NCI-H1417 treated with DMSO at 0.1 percent for 48 hours (cell line): ENCODE measurements around the gene ADAMTS17.

Experiments used
- DNase-seq: peaks from one replicate; lab custom pipeline; 2025; lab: John Stamatoyannopoulos, UW

ADAMTS17 gene

DNA sequence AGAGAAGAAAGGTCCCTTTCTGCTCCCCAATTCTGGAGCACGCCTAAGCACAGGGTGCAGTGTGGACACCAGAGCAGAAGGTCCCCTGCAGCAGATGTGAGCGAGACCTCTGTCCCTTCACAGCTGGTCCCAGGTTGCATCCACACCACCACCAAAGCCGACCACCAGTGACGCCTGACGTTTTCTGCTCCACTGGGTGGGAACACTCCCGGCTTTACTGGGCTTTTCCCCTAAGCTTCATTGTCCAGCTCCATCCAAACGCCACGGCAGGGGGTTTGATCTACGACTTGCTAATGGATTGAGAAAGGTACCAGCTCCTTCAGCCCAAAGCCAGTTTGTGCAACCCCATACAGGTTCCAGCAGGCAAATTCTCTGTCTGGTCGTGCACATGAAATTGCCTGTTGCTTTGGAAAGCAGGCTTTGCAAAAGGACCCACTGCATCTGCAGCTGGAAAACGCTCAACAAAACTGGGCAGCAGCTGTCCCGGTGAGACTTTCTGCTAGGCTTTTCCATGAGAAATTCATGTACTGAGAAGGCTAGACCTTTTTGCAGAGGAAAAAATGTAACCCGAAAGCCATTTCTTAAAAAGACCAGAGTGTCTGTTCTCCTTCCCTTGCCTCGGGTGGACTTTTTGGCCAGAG is 31.1 kb downstream of the ADAMTS17 start:
- DNase-seq: no peak

DNA sequence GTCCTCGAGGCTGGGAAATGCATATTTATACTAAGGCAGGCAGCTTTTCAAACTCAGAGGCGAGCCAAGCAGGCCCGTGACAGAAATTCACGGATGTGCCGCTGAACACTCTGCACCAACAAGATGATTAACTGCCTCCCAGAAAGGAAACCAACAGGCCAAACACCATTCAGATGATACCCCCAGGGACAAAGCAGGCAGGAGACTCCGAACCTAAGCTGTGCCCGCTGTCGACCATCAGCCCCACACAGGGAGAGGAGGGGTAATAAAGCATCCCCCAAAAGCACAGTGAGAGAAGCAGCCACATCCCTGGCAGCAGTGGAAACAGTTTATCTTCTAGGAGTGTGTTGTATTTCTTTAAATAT is 31.8 kb downstream of the ADAMTS17 start:
- no peak for DNase-seq

DNA sequence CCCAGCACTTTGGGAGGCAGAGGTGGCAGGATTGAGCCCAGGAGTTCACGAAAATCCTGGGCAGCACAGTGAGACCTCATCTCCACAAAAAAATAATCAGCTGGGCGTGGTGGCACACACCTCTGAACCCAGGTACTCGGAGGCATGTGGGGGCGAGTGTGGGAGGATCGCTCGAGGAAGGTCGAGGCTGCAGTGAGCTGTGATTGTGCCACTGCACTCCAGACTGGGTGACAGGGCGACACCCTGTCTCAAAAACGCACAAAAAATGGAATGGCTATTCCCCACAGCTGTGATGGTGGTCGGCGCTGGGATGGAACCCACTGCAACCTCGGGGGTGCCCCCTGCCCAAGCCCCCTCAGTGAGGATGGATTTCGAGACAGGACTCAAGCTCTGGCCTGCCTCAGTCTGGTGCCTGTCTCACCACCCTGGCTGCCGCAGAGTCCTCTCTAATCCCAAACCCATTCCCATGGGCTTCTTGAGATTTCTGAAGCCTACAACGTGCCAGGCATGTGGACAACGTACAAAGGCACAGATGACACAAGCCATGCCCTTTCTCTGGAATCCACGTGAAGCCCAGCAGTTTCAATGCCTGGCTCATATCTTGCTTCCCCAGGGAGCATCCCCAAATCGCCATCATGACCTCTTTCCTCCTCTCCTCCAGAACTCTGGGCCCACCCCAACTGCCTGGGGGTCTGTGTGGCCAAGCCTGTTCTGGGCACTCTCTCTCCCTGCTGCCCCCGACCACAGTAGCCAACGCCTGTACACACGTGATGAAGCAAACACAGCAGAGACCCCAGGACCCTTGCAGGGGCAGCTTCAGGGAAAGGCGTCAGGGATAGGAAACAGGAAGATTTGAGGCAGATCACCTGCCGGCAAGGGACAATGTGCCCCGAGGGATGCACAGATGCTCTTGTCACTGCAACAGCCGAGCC is 32.4 kb downstream of the ADAMTS17 start:
- DNase-seq: no peak

DNA sequence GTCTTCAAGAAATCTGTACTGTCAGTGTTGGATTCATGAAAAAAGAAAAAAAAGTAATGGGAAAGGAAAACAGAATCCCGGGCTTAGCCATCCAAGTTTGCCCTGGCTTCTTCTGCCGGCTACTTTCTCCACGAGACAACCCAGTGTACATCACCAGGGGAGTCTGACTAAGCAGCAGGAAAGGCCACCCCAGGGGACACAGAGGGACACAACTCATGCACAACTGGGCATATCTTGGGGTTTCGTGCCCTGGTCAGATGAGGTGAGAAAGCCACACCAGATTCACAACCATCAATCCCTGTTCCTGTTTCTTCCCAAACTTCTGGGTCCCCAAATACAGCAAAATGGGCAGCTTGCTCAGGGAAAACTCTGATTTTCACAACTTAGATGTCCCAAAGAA is 33.2 kb downstream of the ADAMTS17 start:
- no peak for DNase-seq

DNA sequence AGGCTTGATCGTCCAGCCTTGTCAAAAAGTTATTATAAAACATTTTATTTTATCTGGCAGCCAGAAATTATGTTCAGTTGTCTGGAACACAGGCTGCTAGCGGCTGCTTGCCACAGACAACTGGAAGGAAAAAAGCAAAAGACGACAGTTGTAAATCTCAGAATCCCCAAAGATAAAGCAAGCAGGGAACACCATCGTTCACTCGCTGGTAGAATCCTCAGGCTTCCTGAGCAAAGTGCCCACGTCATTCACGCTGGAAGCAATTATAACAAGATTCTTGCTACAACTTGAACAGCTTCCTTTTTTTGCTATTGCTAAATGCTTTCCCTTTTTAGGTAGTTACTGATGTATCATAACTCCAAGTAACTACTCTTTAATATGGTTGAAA is 33.6 kb downstream of the ADAMTS17 start:
- DNase-seq: no peak

DNA sequence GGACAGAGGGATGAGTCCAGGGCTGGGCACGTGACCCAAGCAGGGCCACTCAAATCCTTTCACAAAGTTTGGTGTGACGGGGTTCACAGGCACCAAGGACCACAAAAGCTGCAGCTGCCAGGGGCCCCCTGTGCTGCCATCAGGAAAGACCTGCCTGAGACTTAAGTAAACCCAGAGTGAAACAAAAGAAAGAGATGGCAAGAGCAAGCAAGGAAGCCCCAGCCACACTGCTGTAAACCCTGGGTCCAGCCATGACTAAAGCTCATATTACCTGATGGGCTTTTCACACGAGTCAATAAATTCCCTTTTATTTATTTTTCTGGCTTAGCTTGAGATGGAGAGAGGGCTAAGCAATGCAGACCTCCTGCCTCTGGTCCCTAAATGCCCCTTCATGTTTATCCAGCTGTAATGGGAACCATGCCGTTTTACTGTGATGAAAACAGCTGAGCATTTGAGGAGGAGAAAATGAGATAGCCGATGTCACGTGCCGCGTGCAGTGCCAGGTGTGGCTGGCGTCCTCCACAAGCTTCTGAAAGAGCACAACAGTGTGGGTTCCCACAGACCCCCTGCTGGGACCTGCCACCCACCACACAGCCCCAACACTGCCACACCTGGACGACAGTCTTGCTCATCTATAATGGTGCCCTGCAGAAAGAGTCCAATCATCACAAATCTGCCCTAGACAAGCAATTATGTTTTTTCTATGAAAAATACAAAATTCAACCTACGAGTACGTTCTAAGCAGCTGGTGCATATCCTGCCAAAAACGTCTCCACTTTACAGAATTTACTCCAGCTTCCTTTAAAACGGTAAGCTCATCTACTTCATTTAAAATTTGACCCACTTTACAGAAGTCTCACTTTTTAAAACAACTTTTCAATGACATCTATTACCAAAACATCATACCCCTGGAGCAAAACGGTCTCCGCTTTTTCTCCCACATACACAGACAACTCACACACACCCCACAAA is 34.2 kb downstream of the ADAMTS17 start:
- peak; percentile 91 for DNase-seq

DNA sequence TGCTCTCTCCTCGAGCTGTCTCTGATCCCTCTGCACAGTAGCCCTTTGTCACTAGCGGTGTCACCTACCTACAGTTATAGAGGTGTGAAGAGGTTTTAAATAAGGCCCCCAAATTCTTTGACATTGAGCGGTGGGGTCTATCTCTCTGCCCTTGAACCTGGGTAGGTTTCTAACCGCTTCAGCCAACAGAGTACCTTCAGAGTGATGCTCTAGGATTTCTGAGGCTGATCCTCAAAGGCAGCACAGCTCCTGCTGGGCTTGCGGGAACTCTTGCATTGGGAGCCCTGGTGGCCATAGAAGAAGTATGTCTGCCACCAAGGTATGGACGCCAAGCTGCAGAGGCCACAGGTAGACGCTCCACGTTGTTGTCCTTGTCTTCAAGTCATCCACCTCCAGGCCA is 35.7 kb downstream of the ADAMTS17 start:
- no peak for DNase-seq

DNA sequence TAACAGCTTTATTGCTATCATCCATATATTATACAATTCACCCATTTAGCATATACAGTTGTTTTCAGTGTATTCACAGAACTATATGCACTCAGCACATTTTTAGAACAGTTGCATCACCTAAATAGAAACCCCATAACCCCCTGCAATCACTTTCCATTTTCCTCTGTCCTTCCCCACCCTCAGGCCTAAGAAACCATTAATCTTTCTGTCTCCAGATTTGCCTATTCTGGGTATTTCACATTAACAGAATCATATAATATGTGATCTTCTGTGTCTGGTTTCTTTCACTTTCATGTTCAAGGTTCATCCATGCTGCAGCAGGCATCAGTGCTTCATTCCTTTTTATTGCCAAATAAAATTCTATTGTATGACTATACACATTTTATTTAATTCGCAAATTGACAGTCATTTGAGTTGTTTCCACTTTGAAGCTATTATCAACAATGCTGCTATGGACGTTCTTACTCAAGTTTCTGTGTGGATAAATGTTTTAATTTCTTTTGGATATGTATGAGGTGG is 39.8 kb downstream of the ADAMTS17 start:
- DNase-seq: no peak

DNA sequence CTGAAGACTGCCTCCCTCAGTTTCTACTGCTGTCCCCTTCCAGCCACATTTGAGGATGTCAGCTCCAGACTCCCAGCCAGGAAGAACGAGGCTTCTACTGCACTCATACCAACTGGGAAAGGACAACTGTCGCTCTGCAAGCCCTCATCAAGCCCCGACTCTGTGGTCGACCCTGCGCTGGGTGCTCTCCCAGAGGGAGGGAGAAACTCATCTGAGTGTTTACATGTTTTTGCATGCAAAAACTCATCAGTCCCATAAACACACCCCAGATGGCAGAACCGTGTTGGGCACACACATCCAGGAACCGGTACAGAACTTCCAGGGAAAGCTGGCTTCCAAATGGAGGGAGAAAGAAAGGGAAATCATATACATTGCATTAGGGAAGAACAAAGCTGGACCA is 43.5 kb downstream of the ADAMTS17 start:
- DNase-seq: no peak

DNA sequence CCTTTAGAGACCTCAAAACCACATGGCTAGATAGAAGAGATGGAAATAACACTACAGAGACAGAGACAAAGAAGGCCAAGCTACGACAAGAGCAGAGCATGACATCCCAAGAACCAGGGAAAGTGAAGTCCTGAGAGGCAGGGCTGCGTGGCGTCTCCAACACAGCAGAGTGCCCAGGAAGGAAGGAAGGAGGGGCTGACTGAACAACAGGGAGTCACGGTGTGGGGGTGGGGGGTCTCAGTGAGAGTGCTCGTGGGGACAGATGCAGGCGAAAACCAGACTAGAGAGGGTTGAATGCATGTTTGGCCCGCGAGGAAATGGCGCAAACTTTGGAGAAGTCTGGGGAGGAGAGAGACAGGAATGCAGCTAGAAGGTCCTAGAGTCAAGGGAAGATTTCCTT is 44.0 kb downstream of the ADAMTS17 start:
- no peak for DNase-seq

DNA sequence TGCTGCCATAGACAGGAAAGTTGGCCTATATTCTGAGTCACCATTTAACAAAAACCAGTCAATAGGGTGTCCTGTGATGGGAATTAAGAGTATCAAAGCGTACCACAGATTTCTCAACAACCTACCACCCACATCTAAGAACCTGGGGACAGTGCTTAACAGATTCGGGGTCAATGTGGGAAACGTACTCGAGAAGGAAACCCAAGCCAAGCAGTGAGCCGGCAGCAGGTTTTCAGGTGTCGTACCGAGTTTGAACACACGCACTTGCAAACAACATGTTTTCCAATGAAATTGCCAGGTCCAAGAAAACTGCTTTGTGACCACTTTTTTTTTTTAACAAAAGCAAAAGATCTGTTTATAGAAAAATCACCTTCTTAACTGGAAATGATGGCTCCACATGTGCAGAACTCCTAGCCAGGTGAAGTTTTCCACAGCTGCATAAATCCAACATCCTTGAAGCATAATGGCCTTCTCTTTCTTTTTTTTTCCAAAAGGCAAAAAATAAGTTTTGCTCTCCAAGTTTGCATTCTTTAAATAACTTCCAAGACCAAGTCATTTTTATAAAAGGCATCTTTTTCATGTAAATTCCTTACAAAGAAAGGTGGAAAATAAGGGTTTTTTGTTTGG is 45.7 kb downstream of the ADAMTS17 start:
- DNase-seq: no peak

DNA sequence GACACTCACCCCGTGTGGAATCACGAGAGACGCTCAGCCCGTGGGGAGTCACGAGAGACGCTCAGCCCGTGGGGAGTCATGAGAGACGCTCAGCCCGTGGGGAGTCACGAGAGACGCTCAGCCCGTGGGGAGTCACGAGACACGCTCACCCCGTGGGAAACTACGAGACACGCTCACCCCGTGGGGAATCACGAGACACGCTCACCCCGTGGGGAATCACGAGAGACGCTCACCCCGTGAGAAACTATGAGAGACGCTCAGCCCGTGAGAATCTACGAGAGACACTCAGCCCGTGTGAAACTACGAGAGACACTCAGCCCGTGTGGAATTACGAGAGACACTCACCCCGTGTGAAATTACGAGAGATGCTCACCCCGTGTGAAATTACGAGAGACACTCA is 49.8 kb downstream of the ADAMTS17 start:
- no peak for DNase-seq

DNA sequence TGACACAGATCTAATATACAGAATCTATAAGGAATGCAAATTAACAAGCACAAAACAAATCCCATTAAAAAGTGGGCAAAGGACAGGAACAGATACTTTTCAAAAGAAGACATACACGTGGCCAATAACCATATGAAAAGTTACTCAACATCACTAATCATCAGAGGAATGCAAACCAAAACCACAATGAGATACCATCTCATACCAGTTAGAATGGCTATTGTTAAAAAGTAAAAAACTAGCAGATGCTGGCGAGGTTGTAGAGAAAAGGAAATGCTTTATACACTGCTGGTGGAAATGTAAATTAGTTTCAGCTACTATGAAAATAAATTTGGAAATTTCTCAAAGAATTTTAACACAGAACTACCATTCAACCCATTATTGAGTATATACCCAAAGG is 50.7 kb downstream of the ADAMTS17 start:
- DNase-seq: no peak

DNA sequence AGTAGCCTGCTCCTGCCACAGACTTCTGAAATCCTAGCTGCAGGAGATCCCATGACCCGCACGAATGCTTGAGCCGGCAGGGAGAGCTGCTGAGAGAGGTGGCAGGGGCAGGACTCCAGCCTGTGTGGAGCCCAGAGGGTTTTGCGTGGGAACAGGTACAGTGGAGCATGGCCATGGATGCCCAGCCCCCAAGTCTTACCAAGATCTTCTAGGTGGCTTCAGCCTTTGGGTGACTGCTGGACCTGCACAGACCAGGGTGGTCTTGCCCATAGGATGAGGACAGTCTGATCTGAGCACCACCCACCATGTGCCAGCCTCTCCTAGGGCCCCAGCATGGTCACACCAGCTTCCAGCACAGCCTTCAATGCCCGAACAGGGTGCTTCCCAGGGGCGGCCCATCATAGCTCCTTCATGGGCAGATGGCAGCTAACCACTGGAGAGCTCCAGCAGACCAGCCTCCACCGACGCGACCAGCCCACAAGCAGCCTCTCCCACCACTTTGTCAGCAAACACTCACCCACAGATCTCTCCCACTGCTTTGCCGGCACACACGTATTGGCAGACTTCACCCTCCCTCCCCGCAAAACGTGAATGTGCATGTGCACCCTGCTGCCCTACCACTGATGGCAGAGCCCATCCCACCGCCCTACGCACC is 56.0 kb downstream of the ADAMTS17 start:
- DNase-seq: no peak

DNA sequence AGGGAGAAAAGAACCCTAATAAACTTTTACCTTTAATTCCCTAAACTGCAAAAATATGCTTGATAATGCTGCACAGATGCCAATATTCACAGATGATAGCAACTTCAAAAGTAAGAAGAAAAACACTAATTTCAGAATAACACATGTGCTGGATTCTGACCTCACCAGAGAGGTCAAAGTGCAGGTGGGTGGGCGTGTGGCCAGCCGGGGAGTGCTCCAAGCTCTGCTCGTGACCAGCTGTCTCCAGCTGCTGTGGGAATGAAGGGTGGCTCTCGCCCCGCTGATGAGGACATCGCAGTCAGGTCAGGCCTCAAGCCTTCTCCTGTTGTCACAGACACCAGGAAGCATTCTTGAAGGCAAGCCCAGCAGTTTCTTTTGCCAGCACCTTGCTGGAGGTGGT is 57.1 kb downstream of the ADAMTS17 start:
- no peak for DNase-seq

DNA sequence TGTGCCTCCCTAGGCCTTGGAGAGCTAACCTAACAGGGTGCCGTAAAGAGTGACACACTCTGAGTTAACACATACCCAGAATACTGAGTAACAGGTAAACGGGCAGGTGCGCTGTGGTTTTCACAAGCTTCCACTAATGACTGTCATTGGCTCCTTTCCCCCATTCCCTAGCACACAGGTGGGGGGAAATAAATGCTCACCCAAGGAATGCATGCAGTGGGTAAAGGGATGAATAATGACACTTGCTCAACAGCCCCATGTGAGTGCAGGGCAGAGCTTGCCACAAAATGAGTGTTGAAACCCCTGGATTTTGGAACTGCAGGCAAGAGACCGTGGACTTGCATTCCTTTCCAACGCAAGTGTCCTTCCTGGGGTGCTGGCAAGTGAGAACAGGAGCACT is 57.6 kb downstream of the ADAMTS17 start:
- DNase-seq: no peak

DNA sequence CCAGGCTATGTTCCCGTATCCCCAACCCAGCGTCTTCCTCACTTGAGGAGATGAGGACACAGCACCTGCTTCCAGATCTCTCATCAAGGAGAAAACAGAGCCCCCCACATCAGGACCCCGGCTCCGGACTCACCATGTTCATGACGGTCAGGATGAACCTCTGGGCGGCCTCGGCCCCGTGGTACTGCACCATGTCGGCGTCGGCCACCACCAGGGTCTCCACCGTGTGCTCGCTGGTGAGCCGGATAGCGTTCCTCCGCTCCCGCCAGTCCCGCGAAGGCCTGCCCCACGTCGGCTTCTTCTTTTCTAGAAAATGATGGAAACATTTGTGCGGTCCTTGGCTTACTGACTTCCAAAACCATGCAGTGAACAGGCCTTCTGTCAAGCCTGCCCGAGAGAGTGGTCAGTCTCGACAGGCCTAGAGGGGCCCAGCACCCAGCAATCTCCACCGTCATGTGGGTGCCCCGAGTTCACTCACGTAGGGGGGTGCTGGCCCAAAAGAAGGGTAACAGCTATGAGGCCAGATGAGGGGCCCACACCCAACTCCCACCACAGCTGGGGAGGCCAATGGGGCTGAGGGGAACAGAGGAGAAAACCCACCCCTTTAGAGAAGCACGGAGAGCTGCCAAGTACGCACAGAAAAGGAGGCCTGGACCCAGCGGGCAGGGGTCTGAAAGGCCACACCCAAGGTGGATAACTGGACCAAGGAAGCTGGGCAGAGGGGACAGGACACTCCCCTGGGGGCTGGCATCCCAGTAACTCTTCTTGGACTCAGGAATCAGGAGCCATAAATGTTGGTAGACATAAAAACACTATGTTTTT is 60.5 kb downstream of the ADAMTS17 start:
- DNase-seq: no peak

DNA sequence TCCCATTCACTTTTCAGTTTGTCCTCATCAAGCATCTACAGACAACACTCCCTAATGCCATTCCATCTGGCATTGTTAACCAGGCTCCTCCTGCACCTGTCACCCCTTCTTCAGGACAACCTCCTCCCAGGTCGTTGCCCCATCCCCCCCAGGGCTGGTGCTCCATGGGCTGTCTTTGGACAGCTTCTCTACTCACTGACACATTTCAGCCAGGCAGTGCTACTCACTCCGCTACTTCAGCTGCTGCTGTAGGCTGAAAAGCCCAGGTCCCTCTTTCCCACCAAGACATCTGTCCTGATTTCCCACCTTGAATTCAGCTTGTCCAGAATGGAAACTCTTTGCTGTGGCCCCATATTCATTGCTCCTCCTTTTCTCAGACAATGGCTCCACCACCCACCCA is 61.9 kb downstream of the ADAMTS17 start:
- no peak for DNase-seq

DNA sequence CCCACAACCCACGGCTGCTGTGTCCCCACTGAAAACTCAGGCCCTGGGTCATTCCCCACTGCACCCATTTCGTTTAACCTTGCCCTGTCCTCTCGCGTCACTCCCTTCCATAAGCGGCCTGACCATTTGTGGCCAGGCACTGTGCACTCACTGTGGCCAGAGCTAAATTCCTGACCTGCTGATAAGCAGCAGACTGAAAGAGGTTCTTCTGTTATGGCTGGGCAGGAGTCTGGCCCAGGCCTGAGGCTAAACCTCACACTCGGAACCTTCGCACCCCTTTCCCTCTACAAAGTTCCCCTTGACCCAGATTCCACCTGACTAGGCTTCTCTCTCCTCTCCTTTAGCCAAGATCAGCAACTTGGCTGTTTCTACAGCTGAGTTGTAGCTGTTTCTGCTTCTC is 62.3 kb downstream of the ADAMTS17 start:
- no peak for DNase-seq

DNA sequence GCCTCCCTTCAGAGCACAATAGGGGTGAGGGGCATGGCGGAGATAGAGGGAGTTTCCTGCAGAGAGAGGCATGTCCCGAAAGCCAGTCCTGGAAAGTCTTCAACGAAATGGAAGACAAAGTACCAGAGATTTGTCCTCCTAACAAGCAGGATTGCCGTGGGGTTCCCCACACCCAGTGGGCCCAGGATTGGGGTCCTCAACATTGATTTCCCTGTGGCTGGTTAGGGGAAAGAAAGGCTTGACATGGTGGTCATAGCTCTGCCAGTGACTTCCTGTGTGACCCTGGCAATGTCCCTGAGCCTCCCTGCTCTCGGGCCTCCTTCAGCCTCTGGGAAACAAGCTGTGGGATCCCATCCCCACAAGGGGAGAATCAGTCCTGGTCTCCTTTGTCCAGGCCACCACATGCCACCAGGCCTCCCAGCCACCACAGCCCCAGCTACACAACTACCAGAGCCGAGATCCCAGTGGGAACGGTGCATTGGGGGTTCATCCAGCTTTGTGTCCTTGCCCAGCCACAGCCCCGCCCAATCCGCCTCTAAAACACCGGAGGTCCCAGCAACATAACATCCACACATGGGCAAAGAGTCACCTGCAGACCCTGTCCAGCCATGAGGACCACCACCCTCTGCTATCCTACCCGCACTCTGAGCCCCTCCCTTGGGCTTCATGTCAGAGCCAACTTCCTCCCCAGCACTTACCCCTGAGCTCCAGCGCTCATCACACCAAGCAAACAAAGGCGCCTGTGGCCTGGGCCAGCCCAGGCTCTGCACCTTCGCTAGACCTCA is 63.0 kb downstream of the ADAMTS17 start:
- no peak for DNase-seq
